NCI-H82 treated with DMSO at 0.1 percent for 48 hours (cell line): ENCODE measurements around the gene SFSWAP.
"Not testable (repeated sequence)": the region's sequence is repeated elsewhere in the genome, so short reads cannot be mapped to it uniquely, and the experiment has no call there.

Experiments
- DNase-seq: peaks from one replicate; lab custom pipeline; 2025; ENCODE audit not compliant: unreplicated experiment; lab: John Stamatoyannopoulos, UW

Gene SFSWAP

DNA sequence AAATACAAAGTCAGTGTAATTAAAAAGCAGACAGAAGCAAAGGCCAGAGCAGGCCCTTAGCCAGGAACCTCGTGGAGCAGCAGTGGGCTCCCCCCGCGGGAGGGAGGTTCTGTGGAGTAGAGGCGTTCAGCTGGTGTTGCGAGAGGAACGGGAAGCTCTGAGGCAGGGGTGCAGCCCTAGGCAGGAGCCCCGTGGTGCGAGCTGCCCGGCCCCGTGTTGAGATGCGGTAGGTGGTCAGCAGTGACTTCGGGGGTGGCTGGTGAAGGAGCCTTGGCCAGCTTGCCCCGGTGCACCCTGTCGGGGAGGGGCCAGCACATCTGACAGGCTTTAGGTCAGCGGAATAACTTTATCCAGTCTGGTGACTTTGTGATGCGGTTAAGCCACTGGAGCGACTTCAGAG is 46.2 kb downstream of the SFSWAP start:
- DNase-seq, result no peak

DNA sequence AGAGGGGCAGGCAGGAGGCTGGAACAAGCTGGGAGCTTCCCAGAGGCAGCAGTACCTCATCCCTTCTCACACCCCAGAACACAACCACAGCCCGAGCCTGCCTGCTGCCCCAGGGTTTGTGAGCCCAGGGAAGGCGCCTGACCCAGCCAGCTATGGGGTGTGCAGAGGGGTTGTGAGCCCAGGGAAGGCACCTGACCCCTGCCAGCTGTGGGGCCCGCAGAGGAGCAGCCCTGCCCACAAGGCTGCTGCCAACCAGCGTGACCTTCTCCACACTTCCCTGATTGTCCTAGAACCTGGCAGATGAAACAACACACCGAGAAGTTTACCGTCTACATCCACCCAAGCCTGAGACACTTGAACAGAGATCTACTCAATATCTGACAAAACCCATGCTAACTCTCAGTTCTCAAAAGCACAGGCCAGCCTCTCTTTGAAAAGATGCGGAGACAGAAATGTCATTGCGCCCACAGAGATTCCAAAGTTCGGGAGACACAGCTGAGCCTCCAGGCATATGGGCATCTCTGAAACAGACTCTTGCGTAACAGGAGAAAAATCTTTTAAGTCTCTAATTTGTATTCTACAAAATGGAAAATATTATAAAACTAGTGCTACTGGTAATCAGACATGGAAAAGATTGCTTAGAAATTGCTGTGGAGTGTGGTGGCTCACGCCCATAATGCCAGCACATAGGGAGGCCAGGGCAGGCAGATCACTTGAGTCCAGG is 47.3 kb downstream of the SFSWAP start:
- no peak for DNase-seq

DNA sequence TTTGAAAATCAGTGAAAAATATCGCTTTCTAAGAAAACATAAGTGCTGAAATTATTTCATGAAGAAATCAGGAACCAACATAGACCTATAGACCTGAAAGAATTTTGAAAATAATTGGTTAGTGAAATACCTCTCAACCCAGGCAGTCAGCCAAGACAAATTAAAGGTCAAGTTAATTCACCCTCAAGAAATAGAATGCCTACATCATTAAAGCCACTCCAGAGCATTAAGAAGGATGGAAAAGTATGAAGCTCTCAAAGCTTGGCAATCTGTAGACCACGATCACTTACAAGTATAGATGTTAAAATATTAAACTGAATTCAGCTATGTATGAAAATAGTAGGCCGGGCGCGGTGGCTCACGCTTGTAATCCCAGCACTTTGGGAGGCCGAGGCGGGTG is 48.3 kb downstream of the SFSWAP start:
- DNase-seq, result no peak

DNA sequence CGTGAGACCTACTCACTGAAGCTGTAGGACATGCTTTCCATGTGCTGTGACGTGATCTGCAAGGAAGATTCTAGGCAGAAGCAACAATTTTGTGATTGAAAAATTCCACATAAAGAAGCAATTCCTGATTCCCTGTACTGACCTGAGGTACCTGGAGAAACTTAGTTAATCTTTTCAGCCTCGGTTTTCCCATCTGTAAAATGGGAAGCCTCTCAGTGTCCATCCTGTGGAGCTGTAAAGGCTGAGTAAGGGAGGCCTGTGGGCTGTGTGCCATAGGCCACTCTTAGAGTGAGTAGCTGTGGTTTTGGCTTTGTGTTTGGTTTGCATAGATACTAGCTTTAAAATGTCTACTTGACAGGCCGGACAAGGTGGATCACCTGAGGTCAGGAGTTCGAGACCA is 50.7 kb downstream of the SFSWAP start:
- DNase-seq, result no peak

DNA sequence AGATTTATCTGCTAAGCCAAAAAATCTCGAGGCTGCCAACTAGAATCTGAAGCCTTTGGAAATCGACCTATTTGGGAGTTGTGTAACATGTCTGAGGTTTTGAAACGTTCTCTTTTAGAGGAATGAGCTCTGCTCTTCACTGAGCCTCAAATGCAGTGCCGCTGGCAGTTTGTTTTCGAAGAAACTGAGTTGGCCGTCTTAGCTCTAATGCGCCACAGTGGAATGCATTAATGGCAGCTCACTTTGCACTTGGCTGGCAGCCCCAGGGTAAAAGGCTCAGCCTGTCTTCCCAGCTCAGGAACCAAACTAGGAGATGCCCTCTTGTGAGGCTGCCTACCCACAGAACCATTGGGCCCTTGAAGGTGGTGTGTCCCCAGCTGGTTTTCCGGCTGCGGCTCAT is 53.8 kb downstream of the SFSWAP start:
- DNase-seq, result no peak

DNA sequence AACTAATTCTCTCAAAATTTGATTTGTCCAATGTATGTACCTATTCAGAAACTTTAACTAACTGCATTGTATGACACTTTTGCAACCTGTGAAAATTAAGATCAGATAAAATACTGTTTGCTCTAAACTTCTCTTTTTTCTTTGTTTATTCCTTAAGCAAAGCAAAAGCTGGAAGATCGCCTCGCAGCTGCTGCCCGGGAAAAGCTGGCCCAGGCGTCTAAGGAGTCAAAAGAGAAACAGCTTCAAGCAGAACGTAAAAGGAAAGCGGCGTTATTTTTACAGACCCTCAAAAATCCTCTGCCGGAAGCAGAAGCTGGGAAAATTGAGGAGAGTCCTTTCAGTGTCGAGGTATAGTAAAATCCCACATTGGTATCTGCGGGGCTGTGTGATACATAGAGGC is 55.1 kb downstream of the SFSWAP start:
- no peak for DNase-seq

DNA sequence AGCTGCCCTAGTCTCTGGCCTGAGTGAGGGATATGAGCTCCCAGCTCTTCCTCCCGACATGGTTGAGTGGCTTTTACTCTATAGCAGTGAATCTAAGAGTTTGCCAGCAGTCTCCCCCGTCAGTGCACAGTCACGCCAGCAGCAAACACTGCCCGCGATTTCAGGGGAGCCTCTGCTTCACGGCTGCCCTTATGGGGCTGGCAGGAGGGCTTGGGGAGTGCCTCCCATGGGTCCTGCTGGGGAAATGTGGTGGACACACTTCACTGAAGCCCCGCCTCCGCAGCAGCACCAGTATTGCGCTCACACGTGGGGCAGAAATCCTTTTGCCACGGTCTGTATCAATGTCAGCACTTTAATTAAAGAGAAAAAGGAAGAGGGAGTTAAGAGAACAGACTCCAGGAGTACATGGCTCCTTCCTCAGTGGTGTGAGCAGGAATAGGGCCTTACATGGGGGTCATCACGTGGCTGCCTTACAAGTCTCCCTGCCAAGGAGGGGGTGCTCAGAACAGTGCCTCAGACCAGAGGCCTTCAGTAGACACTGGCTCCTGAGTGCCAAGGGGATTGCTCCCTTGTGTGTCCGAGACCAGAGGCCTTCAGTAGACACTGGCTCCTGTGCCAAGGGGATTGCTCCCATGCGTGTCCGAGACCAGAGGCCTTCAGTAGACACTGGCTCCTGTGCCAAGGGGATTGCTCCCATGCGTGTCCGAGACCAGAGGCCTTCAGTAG is 55.7 kb downstream of the SFSWAP start:
- DNase-seq, result no peak

DNA sequence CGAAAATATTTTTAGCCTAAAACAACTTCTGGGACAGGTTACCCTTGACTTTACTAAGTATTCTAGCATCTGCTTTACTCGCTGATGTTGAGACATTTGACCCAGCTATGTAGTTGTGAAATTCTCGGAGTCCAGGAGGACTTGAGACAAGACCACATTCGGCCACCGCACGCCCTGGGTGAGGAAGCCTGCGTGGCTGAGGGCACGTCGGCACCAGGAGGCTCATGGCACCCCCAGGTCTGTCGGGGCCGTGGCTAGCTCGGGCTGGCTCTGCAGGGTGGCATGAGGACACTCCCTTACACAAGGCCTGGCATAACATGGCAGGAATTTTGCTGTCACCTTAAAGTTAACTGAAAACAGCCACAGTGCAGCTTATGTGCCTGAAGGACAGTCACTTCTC is 59.2 kb downstream of the SFSWAP start:
- DNase-seq, result no peak

DNA sequence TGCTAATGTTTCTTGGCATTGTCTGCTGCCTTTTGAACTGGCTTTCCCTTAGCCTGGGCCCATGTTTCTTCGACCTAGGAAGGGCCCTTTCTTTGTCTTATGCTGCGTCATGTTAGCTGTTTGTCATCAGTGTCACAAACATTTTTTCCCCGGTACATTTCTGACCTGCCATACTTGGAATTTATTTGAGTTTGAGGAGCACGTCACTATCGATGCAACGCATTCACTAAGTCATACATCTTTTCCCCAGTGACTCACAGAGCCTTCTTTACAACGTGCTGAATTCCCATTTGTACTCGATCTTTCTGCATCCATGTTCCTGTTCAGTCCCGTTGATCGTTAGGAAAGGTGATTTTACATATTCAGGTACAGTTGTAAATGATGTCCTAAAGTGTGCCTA is 61.1 kb downstream of the SFSWAP start:
- no peak for DNase-seq

DNA sequence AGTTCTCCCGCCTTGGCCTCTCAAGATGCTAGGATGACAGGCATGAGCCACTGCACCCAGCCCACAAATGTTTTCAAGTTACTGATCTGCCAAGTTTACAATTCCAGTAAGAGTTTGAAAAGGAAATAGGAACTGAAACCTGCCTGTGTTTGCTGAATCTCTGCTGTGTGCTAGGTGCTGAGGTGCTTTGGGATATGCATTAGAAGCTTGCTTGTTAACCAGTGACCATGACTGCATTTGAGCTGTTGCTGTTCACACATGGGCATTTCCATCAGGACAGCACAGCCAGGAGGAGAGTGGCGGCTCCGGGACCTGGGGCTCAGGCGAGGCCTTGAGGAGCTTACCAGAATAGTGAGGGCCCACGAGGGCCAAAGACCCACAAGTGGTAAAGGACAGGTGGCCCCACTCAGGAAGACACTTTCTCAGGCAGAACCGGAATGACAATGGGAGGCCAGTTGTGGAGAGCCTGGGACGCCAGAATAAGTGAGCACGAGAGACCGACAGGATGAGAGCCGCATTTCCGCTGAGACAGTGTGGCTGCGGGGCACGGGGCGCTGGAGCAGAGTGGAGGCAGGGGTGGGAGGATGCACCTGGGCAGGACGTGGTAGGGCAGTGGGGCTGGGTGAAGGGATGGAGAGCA is 62.8 kb downstream of the SFSWAP start:
- DNase-seq, result no peak

DNA sequence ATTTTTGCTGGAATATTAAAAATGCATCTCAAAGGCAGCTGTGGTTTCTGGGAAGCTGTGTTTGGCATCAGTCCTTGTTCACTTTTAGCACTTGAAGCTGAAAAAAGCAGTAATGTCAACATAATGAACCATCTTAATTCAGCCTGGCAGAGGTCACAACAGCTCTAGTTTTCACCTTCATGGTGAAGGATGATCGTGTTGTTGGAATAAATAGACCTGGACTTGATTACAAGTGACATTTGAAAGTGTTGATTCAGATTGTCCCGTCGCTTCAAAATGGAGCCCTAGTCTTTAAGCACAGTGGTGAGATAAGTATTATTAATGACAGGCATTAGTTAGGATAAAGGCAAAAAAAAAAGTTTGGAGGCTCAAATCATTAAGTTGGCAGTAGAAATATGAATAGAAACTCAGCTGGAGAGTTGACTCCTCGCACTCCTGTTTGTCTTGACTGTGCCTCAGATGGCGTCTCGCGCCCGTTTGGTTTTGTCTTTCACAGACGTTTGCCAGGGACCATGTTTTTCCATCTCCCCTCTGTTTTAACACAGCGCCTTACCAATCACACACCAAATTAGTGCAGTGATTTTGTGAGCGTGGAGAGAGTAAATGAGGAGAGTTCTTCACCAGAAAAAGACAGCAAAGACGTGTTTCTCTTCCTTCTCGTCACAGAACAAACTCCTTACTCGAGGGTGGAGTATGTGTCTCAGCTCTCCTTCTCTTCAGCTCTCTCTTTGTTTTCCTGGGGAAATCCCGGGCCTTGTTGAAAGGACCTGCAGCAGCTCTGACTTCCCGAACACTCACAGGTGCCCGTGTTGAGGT is 63.9 kb downstream of the SFSWAP start:
- DNase-seq, result no peak

DNA sequence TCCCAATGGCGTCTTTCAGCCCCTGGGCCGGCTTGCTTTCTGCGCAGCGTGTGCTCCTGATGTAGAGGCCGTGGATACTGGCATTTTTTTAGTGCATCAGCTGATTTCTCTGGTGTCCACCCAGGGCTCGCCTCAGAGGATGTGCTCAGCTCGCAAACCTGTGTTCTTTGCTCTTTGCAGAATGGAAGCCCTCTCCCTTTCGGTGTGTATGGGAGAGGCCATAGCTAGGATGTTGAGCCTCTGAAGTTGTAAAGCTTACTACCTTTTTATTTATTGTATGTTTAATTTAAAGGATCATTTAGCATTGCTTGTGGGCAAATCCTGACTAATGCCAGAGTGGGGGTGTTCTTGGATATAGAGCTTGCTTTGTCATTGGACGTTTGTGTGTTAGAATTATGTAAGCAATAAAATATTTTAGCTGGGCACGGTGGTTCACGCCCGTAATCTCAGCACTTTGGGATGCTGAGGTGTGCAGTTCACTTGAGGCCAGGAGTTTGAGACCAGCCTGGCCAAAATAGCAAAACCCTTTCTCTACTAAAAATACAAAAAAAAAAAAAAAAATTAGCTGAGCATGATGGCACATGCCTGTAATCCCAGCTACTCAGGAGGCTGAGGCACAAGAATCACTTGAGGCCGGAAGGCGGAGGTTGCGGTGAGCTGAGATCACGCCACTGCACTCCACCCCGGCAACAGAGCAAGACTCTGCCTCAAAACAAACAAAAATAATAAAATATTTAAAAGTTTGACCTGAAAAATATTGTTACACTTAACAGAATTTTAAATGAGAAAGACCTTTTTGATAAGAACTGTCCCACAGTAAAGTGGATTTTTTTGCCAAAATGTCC is 64.7 kb downstream of the SFSWAP start:
- no peak for DNase-seq

DNA sequence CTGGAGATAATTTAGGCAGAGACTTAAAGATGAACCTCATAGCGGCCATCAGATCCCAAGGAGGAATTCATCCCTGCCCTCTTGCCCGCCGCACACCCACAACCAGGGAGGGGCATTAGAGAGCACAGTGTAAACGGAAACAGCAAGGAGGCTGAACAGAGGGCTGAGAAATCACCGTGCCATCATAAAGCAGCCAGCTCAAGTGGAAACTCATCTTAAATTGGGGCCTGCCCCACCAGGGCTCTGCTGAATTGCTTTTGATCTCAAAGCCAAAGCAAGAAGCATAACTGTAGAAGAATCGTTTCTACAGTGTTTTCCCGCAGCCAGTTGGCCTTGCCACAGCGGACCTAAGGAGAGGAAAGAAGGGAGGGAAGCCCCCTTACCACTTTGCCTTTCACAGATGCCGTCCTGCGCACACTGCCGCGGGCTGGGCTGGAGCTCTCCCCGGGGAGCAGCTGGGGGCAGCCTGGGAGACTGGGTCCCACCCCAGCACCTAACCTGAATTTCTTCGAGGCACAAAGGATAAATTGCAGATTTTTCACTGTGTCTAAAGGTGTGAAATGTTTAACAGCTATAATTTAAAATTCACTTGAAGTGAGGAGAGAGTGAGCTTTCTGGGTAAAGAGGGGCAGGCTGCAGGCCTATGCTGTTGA is 65.5 kb downstream of the SFSWAP start:
- DNase-seq, result no peak

DNA sequence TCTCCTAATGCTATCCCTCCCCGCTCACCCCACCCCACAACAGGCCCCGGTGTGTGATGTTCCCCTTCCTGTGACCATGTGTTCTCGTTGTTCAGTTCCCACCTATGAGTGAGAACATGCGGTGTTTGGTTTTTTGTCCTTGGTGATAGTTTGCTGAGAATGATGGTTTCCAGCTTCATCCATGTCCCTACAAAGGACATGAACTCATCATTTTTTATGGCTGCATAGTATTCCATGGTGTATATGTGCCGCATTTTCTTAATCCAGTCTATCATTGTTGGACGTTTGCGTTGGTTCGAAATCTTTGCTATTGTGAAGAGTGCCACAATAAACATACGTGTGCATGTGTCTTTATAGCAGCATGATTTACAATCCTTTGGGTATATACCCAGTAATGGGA is 66.4 kb downstream of the SFSWAP start:
- not testable (repeated sequence) for DNase-seq

DNA sequence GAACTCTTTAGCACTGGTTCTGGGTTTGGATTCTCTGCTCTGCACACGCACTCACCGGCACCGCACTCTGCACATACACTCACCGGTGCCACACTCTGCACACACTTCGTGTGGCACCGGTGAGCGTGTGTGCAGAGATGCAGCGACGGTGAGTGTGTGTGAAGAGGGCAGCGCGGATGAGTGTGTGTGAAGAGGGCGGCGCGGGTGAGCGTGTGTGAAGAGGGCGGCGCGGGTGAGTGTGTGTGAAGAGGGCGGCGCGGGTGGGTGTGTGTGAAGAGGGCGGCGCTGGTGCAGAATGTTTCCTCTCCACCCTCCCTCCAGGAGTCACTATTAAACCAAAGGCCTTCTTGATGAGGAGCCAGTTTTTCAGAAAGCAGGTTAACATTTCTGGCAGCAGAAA is 68.1 kb downstream of the SFSWAP start:
- DNase-seq, result no peak

DNA sequence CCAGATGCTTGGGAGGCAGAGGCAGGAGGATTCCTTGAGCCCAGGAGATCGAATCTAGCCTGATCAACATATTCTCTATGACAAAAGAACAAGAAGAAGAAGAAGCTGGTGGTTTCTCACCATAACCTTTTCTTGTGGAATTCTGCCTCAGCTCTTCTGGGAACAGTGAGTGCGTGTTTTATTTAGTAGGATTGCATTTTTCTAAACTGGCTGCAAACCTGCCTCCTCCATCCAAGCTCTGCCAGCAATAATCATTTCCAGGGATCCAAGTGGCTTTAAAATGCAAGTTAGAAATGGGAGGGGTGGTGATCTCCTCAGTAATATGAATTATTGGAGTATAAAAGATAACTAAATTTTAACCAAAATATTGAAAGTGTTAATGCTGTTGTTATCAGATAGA is 71.2 kb downstream of the SFSWAP start:
- no peak for DNase-seq

DNA sequence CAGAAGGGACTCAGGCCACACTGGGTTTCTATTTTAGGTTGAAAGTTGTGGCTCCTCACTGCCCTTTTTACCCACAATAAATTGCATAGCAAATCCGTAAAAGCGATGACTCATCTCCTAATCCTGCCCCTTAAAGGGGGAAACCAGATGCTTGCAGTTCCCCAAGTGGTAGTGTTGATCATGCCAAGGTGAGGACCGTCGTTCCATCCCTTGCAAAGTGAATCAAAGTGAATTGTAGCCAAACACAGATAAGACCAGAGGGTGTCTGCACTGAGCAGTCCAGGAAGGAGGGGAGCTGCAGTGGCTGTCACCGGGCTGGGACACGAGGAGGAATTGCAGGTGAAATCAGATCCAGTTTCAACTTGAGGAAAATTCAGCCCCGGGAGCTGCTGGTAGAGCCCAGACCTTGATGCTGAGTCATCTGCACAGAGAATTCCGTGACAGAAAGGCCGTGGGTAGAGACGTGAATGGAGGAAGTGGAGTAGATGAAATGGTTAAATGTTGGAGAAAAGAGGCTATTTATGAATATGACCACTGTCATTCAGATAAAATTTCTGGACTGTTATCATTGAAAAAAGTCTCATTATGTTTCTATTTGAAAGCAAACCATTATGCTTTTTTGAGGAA is 73.1 kb downstream of the SFSWAP start:
- DNase-seq, result no peak

DNA sequence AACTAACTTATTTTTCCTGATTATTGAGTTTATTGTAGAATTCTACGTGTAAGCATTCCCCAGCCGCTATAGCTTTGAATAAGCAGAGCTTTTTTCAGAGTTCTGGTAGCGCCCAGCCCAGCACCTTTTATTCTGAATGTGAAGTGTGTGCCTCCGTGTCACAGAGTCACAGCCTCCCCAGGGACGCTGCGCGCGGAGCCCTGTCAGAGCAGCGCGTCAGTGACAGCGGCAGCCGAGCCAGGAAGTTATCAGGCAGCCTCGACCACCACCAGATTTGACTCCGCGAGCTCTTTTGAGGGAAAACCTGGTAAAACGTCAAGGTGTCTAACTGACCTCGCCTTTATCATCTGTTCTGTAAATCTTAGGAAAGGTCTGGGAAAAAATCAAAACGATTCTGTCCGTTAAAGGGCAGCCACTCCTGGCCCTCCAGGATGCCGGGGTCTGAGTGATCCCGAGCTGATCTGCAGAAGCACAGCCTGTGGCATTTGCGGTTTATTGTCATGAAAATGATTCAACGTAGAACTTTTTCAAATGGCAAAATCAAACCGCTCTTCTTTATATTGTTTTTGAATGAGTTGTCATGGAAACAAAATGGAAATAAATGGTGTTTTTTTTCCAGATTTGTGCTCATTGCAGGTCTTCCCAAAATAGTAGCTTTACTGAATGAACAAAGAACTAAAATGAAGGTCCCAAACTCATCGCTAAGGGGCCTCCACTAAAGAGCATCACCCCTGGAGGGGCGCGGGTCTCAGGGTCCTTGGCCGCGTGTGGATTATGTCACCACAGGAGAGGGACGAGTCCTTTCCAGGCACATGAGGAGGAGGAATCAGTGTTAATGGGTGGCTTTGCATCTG is 74.2 kb downstream of the SFSWAP start:
- DNase-seq, result no peak
